ENCODE measurements around the gene ANKRD11. TPM values are rescaled to one million over a fixed set of nuclear protein-coding genes. Genes with fewer than 3 reads are reported as not detected.
A peak's percentile ranks its signal among the peaks of the same experiment; 100 is the strongest.

The ANKRD11 gene
- total RNA-seq, 1 donor from 2014 or later: 209 TPM

- TF ChIP-seq CTCF (IDR thresholded peaks at IDR 0.05): no peak
- DNase-seq (ENCODE audit: extremely low spot score, unreplicated experiment): no peak
- H3K36me3 Mint-ChIP-seq (ENCODE audit: unreplicated experiment): peaks cover 2% of the 10 kb centered on the region
- no peaks in the 10 kb centered on the region for H3K27me3 Mint-ChIP-seq (ENCODE audit: unreplicated experiment)
- no peaks in the 10 kb centered on the region for H3K9me3 Mint-ChIP-seq (ENCODE audit: unreplicated experiment)
- H3K4me3 Mint-ChIP-seq (ENCODE audit: unreplicated experiment): no peak overlapping the region
- H3K27ac Mint-ChIP-seq (ENCODE audit: unreplicated experiment): peak overlapping the region; percentile 92
- peaks cover 94% of the 10 kb centered on the region for H3K4me1 Mint-ChIP-seq (ENCODE audit: unreplicated experiment)
Observed at GRCh38 chr16:89324056-89325010, 166.0 kb downstream of the ANKRD11 start.

- Mint-ChIP-seq H3K27ac (ENCODE audit: unreplicated experiment) (peak overlapping the region; percentile 98), H3K9me3 (ENCODE audit: unreplicated experiment) (no peaks in the 10 kb centered on the region), H3K4me1 (ENCODE audit: unreplicated experiment) (peaks cover 96% of the 10 kb centered on the region), H3K4me3 (ENCODE audit: unreplicated experiment) (peak overlapping the region; percentile 68), H3K36me3 (ENCODE audit: unreplicated experiment) (peaks cover 2% of the 10 kb centered on the region), H3K27me3 (ENCODE audit: unreplicated experiment) (no peaks in the 10 kb centered on the region)
- no peak for DNase-seq (ENCODE audit: extremely low spot score, unreplicated experiment)
- no peak for TF ChIP-seq CTCF (IDR thresholded peaks at IDR 0.05)
Observed at GRCh38 chr16:89323120-89323960, 167.0 kb downstream of the ANKRD11 start.

GRCh38 chr16:89322321-89323119, 167.8 kb downstream of the ANKRD11 start:
- H3K9me3 Mint-ChIP-seq (ENCODE audit: unreplicated experiment): no peaks in the 10 kb centered on the region
- H3K36me3 Mint-ChIP-seq (ENCODE audit: unreplicated experiment): peaks cover 2% of the 10 kb centered on the region
- peaks cover 94% of the 10 kb centered on the region for H3K4me1 Mint-ChIP-seq (ENCODE audit: unreplicated experiment)
- DNase-seq (ENCODE audit: extremely low spot score, unreplicated experiment): no peak
- H3K27me3 Mint-ChIP-seq (ENCODE audit: unreplicated experiment): no peaks in the 10 kb centered on the region
- H3K27ac Mint-ChIP-seq (ENCODE audit: unreplicated experiment): peak overlapping the region; percentile 98
- TF ChIP-seq CTCF (IDR thresholded peaks at IDR 0.05): no peak
- H3K4me3 Mint-ChIP-seq (ENCODE audit: unreplicated experiment): peak overlapping the region; percentile 68

- DNase-seq (ENCODE audit: extremely low spot score, unreplicated experiment): no peak
- TF ChIP-seq CTCF (IDR thresholded peaks at IDR 0.05): no peak
- H3K27me3 Mint-ChIP-seq (ENCODE audit: unreplicated experiment): no peaks in the 10 kb centered on the region
- peaks cover 94% of the 10 kb centered on the region for H3K4me1 Mint-ChIP-seq (ENCODE audit: unreplicated experiment)
- H3K9me3 Mint-ChIP-seq (ENCODE audit: unreplicated experiment): no peaks in the 10 kb centered on the region
- peak overlapping the region; percentile 98 for H3K27ac Mint-ChIP-seq (ENCODE audit: unreplicated experiment)
- no peak overlapping the region for H3K4me3 Mint-ChIP-seq (ENCODE audit: unreplicated experiment)
- peaks cover 2% of the 10 kb centered on the region for H3K36me3 Mint-ChIP-seq (ENCODE audit: unreplicated experiment)
Observed at GRCh38 chr16:89320782-89321501, 169.4 kb downstream of the ANKRD11 start.

Data from osteocyte (in vitro differentiated cells).